GM12892 (cell line): ENCODE data around the gene CEP164.
"Not testable (repeated sequence)": the region's sequence is repeated elsewhere in the genome, so short reads cannot be mapped to it uniquely, and the experiment has no call there.

Experiments used
- DNase-seq: peaks from one replicate; pipeline ENCODE4 v3.0.0; 2011; ENCODE audit not compliant: insufficient read length
- FAIRE-seq: peaks from 2 replicates; lab custom pipeline; 2011; peaks lifted over from hg19 to GRCh38; lab: Jason Lieb, UNC
- POLR2A ChIP-seq: IDR thresholded peaks from 2 replicates; pipeline ENCODE4 v1.6.1; 2011; ENCODE audit warnings: low read depth, low read length, control low read depth
- POLR2AphosphoS5 ChIP-seq: IDR thresholded peaks from 2 replicates; pipeline ENCODE4 v1.6.1; 2011; ENCODE audit warnings: low read depth, low read length, control low read depth
- TAF1 ChIP-seq: IDR thresholded peaks from 2 replicates; pipeline ENCODE4 v1.6.1; 2011; ENCODE audit warnings: low read depth, mild to moderate bottlenecking, control low read depth, low read length, borderline replicate concordance

The CEP164 gene

DNA sequence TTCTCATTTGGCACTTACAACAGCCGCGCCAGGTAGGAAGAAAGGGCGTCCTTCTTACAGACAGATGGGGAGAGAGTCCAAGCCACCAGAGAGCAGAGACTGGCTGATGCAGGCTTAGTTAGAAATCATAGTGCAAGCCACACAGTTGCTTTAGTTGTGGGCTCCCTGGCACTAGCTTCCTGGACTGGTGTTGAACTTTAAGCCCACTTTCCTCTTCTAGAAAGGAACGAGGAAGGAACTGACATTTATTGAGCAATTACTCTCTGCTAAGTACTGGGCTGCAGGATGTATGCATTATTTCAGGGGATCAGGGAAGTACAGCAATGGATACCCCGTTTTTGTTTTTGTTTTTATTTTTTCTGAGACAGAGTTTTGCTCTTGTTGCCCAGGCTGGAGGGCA lies 14.6 kb upstream of the CEP164 start:
- DNase-seq (no peak), FAIRE-seq (no peak)
- TF ChIP-seq TAF1 (no peak), POLR2A (no peak), POLR2AphosphoS5 (no peak)

DNA sequence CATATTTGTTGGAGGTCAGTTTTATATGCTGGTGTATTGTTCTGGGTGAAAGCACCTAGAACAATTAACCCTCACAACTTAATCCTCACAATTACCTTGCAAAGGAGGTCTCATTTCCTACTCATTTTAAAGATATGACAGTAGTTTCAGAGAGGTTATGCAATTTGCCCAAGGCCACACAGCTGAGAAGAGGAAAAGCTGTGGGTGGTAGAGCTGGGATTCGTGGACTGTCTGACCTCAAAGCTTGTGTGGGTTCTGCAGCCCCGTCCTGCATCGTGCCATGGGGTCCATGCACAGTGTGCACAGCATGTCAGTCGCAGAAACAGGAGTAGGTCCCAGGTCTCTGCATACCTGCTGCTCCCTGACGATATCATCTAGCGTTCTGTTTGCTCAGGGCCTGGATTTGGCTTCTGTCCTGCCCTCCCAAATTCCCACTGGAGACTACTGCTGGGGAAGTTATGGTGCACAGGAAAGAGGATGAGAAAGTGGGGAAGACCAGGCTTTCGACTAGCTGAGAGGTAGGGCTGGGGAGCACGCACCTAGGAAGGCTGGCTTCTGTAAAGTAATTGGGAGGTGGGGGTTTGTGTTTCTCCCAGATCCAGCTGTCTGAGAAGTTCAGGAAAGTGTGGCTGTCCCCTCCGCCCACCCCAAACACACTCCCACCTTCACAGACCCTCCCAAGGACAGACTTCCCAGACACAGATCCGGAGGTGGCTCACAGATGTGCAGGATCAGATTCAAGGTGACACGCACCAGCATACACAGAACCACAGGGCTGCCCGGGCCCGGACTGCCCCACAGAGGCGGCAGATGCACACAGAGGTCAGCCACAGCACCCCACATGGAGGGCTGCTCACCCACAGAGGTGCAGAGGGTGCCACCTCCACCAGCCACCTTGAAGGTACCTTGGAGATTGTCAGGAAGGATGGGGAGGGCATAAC lies 13.6 kb upstream of the CEP164 start:
- FAIRE-seq (no peak), DNase-seq (no peak)
- TF ChIP-seq POLR2AphosphoS5 = no peak
- TF ChIP-seq POLR2A = no peak
- TF ChIP-seq TAF1 = no peak

DNA sequence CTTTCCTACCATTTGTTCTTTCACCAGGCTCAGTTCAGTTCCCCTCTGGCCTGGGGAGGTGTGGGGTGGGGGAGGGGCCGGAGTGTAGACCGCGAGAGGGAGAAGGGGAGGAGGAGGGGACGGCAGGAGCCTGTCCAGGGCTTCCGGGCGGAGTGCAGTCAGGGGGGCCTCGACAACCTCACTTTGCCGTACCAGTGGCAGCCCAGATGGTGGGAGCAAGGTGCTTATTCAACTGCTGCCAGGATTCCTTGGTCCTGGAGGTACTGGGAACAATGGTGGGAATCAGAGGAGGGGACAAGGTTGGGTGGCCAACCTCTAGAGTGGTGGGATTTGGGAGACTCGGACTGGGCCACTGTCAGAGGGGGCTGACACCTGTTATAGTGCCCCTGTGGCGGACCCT lies 12.8 kb upstream of the CEP164 start:
- DNase-seq = no peak
- FAIRE-seq = no peak
- TF ChIP-seq TAF1 = no peak
- TF ChIP-seq POLR2A = no peak

DNA sequence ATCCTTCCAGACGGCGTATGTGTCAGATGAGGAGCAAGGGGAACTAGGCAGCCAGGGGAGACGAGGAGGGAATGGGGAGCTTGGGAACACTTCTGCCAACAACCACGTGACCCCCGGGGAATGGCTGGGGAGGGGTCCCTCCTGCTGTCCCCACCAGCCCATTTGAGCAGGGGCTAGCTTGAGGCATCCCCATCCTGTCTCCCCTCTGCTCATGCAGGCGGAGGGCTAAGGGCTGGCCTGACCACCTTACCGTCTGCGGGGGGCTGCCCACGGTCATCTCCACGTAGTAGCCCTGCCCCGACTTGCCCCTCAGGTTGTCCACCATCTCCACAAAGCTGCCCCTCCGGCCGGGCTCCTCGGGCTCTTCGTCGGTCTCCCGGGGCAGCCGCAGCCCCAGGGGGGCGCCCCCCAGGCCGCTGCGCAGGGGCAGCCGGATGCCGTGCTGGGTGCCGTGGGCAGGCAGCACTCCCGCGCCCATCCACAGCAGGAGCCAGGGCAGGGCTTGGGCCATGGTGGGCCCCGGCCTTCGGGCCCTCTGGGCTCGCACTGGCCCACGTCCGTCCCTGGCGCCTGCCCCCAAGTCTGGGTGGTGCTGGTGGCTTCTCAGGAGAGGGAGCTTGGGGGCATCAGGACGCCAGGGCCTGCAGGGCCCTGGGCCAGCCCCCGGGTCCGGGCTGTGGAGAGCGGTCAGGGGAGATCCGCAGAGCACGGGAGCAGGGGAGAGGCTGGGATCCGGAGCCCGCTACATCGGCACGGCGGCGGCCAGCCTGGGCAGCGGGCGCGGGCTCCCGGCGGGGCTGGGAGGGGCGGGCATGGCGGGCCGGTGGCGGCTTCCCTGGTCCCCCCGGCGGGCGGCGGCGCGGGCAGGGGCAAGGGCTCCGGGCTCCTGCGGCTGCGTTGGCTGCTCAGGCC lies 12.1 kb upstream of the CEP164 start:
- no peak for TF ChIP-seq POLR2A
- TF ChIP-seq TAF1 = no peak
- TF ChIP-seq POLR2AphosphoS5 = no peak
- DNase-seq (no peak), FAIRE-seq (no peak)

DNA sequence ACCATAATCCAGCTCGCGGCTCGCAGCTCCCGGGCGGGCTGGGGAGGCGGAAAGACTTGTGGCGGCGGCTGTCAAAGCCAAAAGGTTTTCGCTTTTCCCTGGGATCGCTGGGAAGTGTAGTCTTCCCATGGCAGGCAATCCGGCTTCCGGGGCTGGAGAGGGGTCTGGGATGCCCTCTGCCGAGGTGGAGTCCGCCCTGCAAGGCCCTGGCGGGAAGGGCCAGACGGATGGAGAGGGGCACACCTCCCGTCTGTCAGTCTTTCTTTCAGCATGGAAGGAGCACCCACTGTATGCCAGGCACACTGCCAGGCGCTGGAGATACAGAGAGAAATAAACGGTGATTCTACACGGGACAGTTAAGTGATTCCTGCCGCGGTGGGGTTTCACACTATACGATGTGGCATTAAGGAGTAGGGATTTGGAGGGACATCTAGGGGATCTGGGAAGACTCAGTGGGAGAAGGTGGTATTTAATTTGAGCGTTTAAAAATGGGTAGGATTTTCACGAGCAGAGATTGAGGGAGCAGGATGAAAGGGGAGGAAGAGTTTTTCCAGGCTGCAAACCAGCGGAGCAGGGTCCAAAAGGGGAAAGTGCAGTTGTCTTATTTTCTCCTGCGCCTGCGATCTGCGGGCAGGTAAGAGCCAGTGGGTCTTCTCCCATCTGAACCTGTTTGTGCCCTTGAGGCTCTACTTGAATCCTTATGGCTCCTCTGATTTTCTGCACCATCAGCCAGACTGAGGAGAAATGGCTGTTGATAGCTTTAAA lies 11.3 kb upstream of the CEP164 start, which contains the start of gene BACE1:
Gene BACE1 (minus strand): TSS at position 60 of the 765 bp plus-strand sequence. CDS start 461 bp downstream, outside the sequence.
- no peak for FAIRE-seq
- TF ChIP-seq TAF1 (no peak), POLR2AphosphoS5 (no peak)
- DNase-seq = no peak

DNA sequence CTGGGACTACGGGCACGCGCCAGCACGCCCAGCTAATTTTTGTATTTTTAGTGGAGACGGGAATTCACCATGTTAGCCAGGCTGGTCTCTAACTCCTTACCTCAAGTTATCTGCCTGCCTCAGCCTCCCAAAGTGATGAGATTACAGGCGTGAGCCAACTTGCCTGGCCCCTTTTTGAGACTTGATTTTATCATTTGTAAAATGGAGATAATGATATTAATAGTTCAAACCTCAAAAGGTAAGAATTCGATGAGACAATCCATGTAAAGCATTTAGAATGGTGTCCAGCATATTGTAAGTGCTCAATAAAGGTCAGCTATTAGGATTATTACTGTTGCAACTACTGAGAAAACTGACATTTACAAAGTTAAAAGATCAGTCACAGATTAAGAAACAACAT lies 8.9 kb upstream of the CEP164 start:
- FAIRE-seq = no peak
- no peak for DNase-seq
- TF ChIP-seq TAF1 (no peak), POLR2AphosphoS5 (no peak), POLR2A (no peak)

DNA sequence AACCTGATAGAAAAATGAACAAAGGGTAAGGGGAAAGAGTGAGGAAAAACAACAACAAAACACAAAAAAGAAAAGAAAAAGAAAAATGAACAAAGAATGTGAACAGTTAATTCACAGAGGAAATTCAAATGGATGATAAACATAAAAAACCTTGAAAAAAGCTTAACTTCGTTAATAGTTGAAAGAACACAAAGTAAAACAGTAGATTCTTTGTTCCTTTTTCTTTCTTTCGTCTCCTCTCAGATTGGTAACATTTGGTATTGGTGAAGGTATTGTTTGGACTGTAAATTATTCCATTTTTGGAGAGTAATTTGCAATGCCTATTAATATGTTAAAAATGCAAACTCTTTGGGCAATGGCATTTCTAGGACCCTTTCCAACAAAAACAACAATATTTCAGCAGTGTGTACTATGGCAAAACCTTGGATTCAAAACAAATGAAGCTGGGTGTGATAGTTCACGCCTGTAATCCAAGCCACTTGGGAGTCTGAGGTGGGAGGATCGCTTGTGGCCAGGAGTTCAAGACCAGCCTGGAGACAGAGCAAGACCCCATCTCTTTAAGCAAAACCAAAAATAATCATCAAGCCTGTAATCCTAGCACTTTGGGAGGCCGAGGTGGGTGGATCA lies 8.3 kb upstream of the CEP164 start:
- TF ChIP-seq POLR2A = no peak
- TF ChIP-seq POLR2AphosphoS5 = no peak
- no peak for TF ChIP-seq TAF1
- FAIRE-seq = no peak

DNA sequence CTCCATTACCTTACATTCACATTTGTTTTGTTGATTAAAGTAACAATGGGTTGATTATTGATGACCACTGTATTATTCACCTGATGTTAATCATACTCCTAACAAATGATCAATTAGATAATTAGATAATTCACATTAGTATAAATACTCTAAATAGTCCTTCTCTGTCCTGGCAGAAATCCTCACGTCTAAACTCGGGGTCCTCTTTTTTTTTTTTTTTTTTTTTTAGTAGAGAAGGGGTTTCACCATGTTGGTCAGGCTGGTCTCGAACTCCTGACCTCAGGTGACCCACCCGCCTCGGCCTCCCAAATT lies 443 bp upstream of the CEP164 start:
- not testable (repeated sequence) for DNase-seq
- FAIRE-seq = peak; percentile 54

More for the DNA sequence above, 8.3 kb upstream of the CEP164 start:
- no peak for DNase-seq

DNA sequence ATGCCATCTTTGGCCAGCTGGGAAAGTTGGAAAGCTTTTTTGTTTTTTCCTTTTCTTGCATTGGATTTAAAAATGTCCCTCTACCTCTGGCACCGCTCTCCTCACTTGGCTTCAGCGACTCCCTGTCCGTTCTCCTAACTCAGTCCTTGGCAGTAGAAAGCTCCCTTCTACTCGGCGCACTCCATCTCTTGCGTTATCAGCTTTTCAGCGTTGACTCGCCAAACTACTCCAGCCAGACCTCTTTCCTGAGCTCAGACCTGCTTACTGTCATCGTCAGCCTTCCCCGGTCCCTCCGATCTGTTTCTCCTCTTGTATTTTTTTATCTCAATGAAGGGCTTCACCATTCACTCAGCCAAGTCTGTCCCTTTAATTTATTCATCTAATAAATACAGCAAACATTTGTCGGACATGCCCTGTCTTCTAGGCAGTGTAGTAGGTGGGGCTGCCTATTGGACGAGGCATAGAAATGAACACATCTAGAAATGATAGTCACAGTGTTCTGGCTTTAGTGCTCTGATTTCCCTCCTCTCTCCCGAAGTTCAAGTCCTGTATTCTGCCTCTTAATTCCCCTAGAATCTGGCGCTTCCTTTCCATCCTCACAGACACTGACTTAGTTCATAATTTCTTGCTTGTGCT lies 839 bp downstream of the CEP164 start:
- TF ChIP-seq TAF1 = no peak
- no peak for TF ChIP-seq POLR2AphosphoS5
- no peak for TF ChIP-seq POLR2A
- DNase-seq (no peak), FAIRE-seq (peak; percentile 58)

DNA sequence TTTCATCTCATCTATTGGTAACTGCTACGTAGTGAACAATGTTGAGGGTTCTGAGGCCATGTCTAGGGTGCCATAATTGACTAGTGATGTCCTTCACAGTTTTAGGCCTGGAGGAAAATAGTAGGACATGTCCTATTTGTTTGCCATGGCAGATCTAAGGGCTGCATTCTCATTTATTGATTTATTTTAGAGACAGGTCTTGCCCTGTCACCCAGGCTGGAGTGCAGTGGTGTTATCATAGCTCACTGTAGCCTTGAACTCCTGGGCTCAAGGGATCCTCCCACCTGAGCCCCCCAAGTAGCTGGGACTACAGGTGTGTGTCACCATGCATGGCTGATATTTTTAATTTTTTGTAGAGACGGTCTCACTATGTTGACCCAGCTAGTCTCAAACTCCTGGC lies 5.2 kb downstream of the CEP164 start:
- no peak for FAIRE-seq
- DNase-seq = no peak
- TF ChIP-seq POLR2AphosphoS5 = no peak
- TF ChIP-seq POLR2A = no peak
- TF ChIP-seq TAF1 = no peak

DNA sequence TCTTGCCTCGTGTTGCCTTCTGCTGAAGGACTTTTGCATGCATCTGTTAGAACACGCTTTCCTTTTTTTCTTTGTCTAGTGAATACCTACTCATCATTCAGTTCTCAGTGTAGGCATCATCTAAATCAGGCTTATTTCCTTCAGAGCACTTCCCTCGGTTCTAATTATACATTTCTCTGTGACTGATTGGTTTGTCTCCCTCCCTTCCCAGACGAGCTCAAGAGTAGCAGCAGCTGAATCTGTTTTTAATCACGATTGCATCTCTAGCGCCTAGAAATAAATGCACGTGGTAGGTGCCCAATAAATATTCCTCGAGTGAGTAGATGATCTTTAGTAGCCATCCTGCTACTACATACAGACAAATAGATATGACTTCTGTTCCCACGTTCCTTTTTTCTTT lies 6.3 kb downstream of the CEP164 start:
- FAIRE-seq (no peak), DNase-seq (no peak)
- TF ChIP-seq TAF1 (no peak), POLR2AphosphoS5 (no peak), POLR2A (no peak)
